H1 (cell line): ENCODE measurements around the gene THBD. TPM values are rescaled to one million over a fixed set of nuclear protein-coding genes. Genes with fewer than 3 reads are reported as not detected.

Experiments
- TEAD4 ChIP-seq: IDR thresholded peaks from 2 replicates; pipeline ENCODE4 v1.6.1; 2012; ENCODE audit warnings: low read depth, low read length, inconsistent platforms, mixed read lengths
- polyA plus RNA-seq, 7 experiments: library from polyadenylated mRNA; depleted of rRNA in 3 of 7; stranded (reverse) in 5 of 7; unstranded in 2 of 7; fragments of >200 nt in 5 of 7; fragments of 200-250 nt in 2 of 7; gene quantifications; 1 replicate in 5 of 7; 2 replicates in 1 of 7; 4 replicates in 1 of 7; pipeline versions ENCODE4 v1.2.1 to v1.2.3, GENCODE V29; 2011 to 2013; ENCODE audit warnings: missing spikeins in 2 of 7, mixed read lengths in 2 of 7
- total RNA-seq: library from RNA; stranded (reverse); fragmentation: NEBNext Ultra II Directional; extraction: Animal tissue kit (Norgen Biotek cat#: 25700); gene quantifications from 2 replicates; pipeline ENCODE4 v1.2.1, GENCODE V29; 2021

Gene THBD
- total and polyA plus RNA-seq, 2 of the 8 experiments (the other 6 are each of a cell fraction or from before 2014, with no cell fraction given) = 0.21 to 0.43 TPM

DNA sequence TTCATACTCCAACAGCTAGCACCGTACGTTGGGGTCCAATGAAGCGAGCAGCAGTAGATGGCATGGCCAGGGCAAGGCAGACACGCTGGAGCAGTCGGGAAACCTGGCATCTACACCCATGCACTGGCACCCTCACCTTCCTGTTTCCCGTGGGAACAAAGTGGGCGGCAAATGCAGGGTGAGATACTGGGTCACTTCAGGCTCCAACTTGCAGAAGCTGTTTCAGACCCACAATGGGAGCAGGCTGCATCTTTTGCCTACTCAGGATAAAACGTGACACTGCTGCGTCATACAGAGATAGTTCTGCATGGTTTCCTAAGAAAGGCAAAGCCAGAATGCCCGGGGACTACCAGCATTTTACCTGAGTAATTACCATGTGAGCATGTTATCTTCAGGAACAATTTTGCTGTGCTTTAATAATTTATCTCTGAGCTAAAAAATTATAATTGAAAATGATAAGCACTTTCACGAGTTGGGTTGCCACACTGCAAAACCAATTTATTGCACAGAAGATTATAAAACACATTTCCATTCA lies 47.6 kb upstream of the THBD start (continued):
- TF ChIP-seq TEAD4 = no peak
